Suppressor macrophage treated with lipopolysaccharide for 4 hours (primary cell): ENCODE data around the gene SDS.

ENCODE experiments used
- DNase-seq: peaks from one replicate; pipeline ENCODE4 v3.0.0-alpha.2; 2020

SDS gene

GRCh38 chr12:113398346-113399290, 5.1 kb downstream of the SDS start:
- no peak for DNase-seq

GRCh38 chr12:113397497-113398197, 6.0 kb downstream of the SDS start:
- DNase-seq = no peak

DNA sequence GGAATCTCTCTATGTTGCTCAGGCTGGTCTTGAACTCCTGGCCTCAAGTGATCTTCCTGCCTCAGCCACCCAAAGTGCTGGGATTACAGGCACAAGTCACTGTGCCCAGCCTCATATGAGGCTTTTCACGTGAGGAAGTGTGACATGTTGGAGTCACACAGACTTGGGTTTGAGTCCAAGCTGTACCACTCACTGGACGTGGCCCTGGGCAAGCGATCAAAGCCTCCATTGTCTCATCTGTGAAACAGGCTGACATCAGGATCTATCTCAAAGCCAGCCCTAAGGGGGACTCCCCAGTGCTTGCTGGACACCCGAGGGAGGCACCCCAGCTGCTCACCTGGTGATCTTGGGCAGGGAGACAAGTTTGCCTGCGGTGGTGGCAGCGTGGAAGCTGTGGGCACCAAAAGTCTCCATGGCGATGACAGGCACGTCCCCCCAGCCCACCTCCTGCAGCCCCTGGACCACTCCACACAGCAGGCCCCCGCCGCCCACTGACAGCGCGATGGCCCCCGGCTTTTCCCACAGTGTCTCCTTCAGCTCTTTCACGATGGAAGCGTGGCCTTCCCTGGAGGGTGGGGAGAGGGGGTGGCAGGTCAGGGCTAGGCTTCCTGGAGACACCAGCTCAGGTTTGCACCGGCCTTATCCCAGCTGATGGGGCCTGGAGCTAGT, 6.7 kb downstream of the SDS start:
- no peak for DNase-seq

GRCh38 chr12:113396200-113396599, 7.5 kb downstream of the SDS start:
- DNase-seq = no peak

GRCh38 chr12:113395119-113395518, 8.6 kb downstream of the SDS start:
- DNase-seq = no peak

DNA sequence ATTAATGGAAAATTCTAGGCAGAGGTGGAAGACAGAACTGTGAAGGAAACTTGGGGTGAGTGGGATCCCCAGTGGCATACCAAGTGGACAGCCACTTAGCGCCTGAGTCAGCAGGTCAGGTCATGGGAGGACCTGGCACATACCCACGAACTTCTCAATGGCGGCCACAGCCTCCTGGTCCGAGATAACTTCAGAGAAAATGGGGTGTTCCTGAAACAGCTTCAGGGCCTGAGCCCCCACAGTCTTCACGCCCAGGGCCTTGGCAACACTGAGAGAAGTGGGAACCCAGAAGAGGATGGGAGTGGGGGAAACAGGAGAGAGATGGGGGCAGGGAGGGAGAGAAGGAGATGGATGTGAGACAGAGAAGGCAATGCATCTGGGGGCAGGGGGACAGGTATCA, 9.9 kb downstream of the SDS start:
- DNase-seq = no peak

DNA sequence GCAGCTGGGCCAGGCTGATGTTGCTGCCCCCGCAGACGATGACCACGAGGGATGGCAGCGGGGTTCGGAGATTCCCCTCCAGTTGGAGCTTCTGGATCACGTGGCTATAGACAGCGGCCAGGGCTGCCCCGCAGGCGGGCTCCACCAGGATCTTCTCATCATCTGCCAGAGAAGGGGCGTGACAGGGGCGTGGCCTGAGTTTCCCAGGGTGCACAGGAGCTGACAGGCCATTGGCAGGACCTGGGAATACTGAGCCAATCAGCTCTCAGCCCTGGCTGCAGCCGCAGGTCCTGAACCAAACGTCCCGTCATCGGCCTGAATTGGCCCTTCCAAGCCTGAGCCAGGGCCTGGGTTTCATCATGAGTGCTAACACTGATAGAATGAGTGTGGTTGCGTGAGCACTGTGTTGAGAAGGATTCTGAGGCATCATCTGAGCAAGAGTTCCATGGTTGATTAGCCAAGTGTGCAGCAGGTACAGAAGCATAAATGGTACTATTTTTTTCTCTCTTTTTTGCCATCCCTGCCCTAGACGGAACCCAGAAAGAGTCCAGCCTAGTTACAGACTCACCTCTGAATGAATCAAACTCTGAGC, 10.6 kb downstream of the SDS start:
- peak; percentile 43 for DNase-seq

DNA sequence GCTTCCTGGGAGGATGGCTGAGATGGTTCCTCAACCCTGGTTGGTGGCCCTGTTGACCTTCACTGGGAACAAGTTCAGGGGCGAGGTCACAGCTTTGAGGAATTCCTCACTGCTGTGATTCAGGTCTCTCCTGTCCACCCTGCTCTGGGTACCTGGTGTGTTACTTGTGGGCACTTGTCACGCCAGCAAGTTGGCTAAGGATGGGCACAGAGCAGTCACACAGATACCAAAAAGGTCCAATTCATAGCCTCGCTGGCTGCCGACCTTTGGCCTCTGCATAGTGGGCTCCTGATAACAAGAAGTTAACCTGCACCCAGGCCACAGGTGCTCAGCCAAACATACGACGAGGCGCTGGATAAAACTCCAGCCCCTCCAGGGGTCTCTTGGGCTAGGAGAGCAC, 11.2 kb downstream of the SDS start:
- DNase-seq = no peak

- peak; percentile 34 for DNase-seq
These were observed 11.9 kb downstream of the SDS start for GRCh38 chr12:113391650-113392337.

- DNase-seq = no peak
These were observed 12.5 kb downstream of the SDS start for GRCh38 chr12:113391145-113391544.

GRCh38 chr12:113390064-113391043, 13.3 kb downstream of the SDS start:
- DNase-seq = no peak

DNA sequence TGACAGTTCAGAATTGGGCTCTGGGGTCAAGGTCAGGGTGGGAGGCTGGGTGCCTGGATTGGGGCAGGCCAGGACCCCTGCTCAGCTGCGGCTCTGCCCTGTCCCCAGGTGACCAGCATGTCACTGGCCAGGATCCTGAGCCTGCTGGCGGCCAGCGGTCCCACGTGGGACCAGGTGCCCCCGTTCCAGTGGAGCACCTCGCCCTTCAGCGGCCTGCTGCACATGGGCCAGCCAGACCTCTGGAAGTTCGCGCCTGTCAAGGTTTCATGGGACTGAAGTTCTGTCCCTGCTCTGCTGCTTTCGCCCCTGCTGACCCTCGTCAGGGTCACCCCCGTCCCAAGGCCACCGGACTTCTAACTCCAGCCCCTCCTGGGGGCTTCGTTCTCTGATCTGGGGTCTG, 15.3 kb downstream of the SDS start:
- no peak for DNase-seq

DNA sequence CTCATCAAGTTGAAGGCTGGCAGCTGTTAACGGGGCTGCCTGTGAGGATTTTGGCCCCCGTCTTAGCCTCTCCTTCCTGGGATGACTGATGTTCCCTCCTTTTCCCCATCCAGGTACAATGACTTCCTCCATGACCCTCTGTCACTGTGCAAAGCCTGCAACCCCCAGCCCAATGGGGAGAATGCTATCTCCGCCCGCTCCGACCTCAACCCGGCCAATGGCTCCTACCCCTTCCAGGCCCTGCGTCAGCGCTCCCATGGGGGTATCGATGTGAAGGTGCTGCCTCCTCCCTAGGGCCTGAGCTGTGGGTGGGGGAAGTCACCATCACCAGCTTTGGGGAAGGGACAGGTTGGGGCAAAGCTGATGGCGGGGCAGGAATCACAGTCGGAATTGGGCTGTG, 16.1 kb downstream of the SDS start:
- no peak for DNase-seq

- no peak for DNase-seq
These were observed 16.7 kb downstream of the SDS start for GRCh38 chr12:113386866-113387566.

DNA sequence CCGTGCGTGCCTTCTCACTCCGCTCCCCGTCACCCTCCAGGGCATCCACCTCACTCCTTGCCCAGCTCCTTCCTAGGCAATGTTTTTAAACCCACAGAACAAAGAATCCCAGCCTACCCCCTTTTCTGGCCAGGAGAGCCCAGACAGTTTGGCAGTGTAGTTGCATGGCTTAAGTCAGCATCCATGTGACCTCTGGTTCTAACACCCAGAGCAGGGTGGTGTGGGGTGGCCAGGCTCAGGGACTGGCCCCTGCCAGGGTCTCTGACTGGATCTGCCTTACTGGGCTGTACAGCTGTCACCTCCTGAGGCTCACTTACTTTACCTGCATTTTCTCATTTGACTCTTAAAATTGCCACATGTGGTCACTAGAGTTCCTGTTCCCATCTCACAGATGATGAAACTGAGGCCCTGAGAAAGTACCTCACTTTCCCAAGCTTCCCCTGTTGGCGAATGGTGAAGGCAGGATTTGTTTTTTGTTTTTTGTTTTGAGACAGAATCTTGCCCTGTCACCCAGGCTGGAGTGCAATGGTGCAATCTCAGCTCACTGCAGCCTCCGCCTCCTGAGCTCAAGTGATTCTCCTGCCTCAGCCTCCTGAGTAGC, 18.3 kb downstream of the SDS start:
- peak; percentile 16 for DNase-seq

- no peak for DNase-seq
These were observed 18.9 kb downstream of the SDS start for GRCh38 chr12:113384778-113385177.

DNA sequence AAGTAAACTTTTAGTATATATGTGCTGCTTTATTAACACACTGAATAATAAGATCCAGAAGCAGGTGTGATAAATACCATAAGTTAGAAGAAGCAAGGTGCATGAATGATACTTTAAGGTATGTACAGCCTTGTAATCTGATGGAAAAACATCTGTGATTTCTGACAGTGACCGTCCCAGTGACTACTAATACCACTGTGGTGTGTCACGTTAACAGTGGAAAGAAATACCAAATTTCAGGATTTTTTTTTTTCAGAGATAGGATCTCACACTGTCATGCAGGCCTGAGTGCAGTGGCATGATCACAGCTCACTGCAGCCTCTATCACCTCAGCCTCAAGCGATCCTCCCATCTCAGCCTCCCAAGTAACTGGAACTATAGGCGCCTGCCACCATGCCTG, 21.5 kb downstream of the SDS start:
- no peak for DNase-seq

DNA sequence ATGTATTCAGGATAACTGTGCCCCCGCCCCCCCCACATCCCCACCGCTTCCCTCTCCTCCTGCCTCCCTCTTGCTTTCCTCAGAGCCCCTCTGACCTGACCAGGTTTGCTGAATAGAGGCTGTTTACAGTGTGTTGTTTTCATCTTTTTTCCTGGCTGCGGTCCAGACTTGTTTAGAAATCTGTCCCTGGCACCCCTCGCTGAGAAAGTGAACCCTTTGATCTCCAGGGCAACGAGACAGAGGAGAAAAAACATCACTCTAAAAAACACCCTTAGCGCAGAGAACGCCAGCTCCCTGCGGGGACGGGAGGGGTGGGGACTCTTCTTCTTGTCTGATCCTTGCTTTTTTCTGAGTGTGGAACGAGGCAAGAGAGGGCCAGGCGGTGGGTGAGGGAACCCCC, 22.5 kb downstream of the SDS start:
- no peak for DNase-seq

DNA sequence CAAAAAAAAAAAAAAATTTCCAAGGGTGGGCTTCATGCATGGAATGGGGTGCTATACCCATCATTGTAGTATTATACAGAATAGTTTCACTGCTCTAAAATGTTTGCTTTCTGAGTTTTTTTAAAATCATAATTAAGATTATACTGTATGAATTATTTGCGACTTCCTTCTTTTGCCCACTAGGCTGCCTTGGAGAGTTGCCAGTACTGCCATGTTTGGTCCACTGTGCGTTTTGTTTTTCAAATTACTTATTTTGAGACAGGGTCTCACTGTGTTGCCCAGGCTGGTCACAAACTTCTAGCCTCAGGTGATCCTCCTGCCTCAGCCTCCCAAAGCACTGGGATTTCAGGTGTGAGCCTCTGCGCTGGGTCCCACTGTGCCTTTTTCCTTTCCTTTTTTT, 25.4 kb downstream of the SDS start:
- DNase-seq = peak; percentile 16

GRCh38 chr12:113374823-113375428, 28.8 kb downstream of the SDS start:
- DNase-seq = no peak
